ENCODE measurements around the gene NRBF2.
"Not testable (repeated sequence)": the region's sequence is repeated elsewhere in the genome, so short reads cannot be mapped to it uniquely, and the experiment has no call there.

Gene NRBF2

GRCh38 chr10:63133056-63133820, at the start of gene NRBF2:
NRBF2 (plus strand) TSS chr10:63133328; CDS start chr10:63133471, 143 bp downstream.
- peak; percentile 99 for DNase-seq

GRCh38 chr10:63083406-63083805, 49.7 kb upstream of the NRBF2 start:
- DNase-seq, result not testable (repeated sequence)

GRCh38 chr10:63083904-63084689, 49.0 kb upstream of the NRBF2 start:
- peak; percentile 87 for DNase-seq

GRCh38 chr10:63084690-63085382, 48.3 kb upstream of the NRBF2 start:
- DNase-seq, result peak; percentile 76

GRCh38 chr10:63093227-63093626, 39.9 kb upstream of the NRBF2 start:
- DNase-seq, result no peak

GRCh38 chr10:63094405-63094804, 38.7 kb upstream of the NRBF2 start:
- no peak for DNase-seq

GRCh38 chr10:63094881-63095280, 38.2 kb upstream of the NRBF2 start:
- DNase-seq, result no peak

GRCh38 chr10:63099734-63100133, 33.4 kb upstream of the NRBF2 start:
- DNase-seq, result no peak

GRCh38 chr10:63101091-63101490, 32.0 kb upstream of the NRBF2 start:
- not testable (repeated sequence) for DNase-seq

- DNase-seq, result not testable (repeated sequence)
Observed at GRCh38 chr10:63102279-63102883, 30.7 kb upstream of the NRBF2 start.

GRCh38 chr10:63103178-63103577, 29.9 kb upstream of the NRBF2 start:
- not testable (repeated sequence) for DNase-seq

GRCh38 chr10:63103971-63104409, 29.1 kb upstream of the NRBF2 start:
- DNase-seq, result no peak

- peak; percentile 82 for DNase-seq
Observed at GRCh38 chr10:63105225-63106110, 27.7 kb upstream of the NRBF2 start.

GRCh38 chr10:63106111-63106755, 26.9 kb upstream of the NRBF2 start:
- DNase-seq, result peak; percentile 79

- no peak for DNase-seq
Observed at GRCh38 chr10:63107943-63108437, 25.1 kb upstream of the NRBF2 start.

- no peak for DNase-seq
Observed at GRCh38 chr10:63110940-63111339, 22.2 kb upstream of the NRBF2 start.

- peak; percentile 96 for DNase-seq
Observed at GRCh38 chr10:63114031-63114814, 18.9 kb upstream of the NRBF2 start.

- DNase-seq, result peak; percentile 91
Observed at GRCh38 chr10:63115732-63116383, 17.3 kb upstream of the NRBF2 start.

GRCh38 chr10:63116452-63117072, 16.6 kb upstream of the NRBF2 start:
- DNase-seq, result no peak
